Mesendoderm (in vitro differentiated cells): ENCODE data around the gene ZXDC.

Experiments used
- DNase-seq: peaks from one replicate; pipeline ENCODE4 v3.0.0; 2013
- H2AK5ac ChIP-seq: 2 replicates; pipeline ENCODE4 v1.6.1; 2013; ENCODE audit warnings: low read length, inconsistent platforms
- H2BK120ac ChIP-seq: 2 replicates; pipeline ENCODE4 v1.6.1; 2013; ENCODE audit warnings: low read depth, mild to moderate bottlenecking, low read length, moderate library complexity, mixed read lengths
- H2BK15ac ChIP-seq: replicated peaks from 2 replicates; pipeline ENCODE4 v1.6.1; 2013; ENCODE audit warnings: low read depth, mild to moderate bottlenecking, moderate library complexity
- H2BK5ac ChIP-seq: 2 replicates; pipeline ENCODE4 v1.6.1; 2013; ENCODE audit warnings: low read length, inconsistent platforms
- H3K18ac ChIP-seq: 2 replicates; pipeline ENCODE4 v1.6.1; 2013; ENCODE audit warnings: mild to moderate bottlenecking, low read length, mixed read lengths
- H3K23ac ChIP-seq: one replicate; pipeline ENCODE4 v1.6.1; 2013; ENCODE audit warnings: low read length
- H3K27ac ChIP-seq: 2 replicates; pipeline ENCODE4 v1.5.1; 2013; ENCODE audit warnings: low read depth, mild to moderate bottlenecking, inconsistent platforms, low read length, moderate library complexity
- H3K27me3 ChIP-seq: 2 replicates; pipeline ENCODE4 v1.6.1; 2013; ENCODE audit warnings: low read length, control low read depth, mild to moderate bottlenecking, inconsistent platforms; ENCODE audit not compliant: insufficient read depth, poor library complexity
- H3K36me3 ChIP-seq: 2 replicates; pipeline ENCODE4 v1.6.1; 2013; ENCODE audit warnings: low read length, inconsistent platforms; ENCODE audit not compliant: control insufficient read depth, insufficient read depth
- H3K4ac ChIP-seq: one replicate; pipeline ENCODE4 v1.6.1; 2013; ENCODE audit warnings: low read depth, mild to moderate bottlenecking, low read length, moderate library complexity
- H3K4me1 ChIP-seq: 2 replicates; pipeline ENCODE4 v1.6.1; 2013; ENCODE audit warnings: low read depth, low read length, inconsistent platforms; ENCODE audit not compliant: control insufficient read depth
- H3K4me2 ChIP-seq: 2 replicates; pipeline ENCODE4 v1.6.1; 2013; ENCODE audit warnings: low read length
- H3K4me3 ChIP-seq: 2 replicates; pipeline ENCODE4 v1.5.1; 2013; ENCODE audit warnings: mild to moderate bottlenecking, low read length
- H3K56ac ChIP-seq: one replicate; pipeline ENCODE4 v1.6.1; 2013; ENCODE audit warnings: low read length
- H3K79me1 ChIP-seq: 2 replicates; pipeline ENCODE4 v1.6.1; 2013; ENCODE audit warnings: low read length, inconsistent platforms
- H3K79me2 ChIP-seq: 2 replicates; pipeline ENCODE4 v1.6.1; 2013; ENCODE audit warnings: mild to moderate bottlenecking, low read length; ENCODE audit not compliant: control insufficient read depth, insufficient read depth
- H3K9ac ChIP-seq: 2 replicates; pipeline ENCODE4 v1.6.1; 2013; ENCODE audit warnings: low read length, inconsistent platforms
- H4K5ac ChIP-seq: one replicate; pipeline ENCODE4 v1.6.1; 2013; ENCODE audit warnings: low read length
- H4K8ac ChIP-seq: one replicate; pipeline ENCODE4 v1.6.1; 2013; ENCODE audit warnings: low read depth, mild to moderate bottlenecking, control low read depth, low read length, moderate library complexity
- WGBS: extraction: QIAGEN DNeasy Blood & Tissue Kit; methylation state at CpG from one replicate; pipeline ENCODE4 v1.1.7; 2013; ENCODE audit warnings: low lambda C conversion rate, missing lambda C conversion rate; ENCODE audit not compliant: insufficient coverage; ENCODE audit errors: extremely low coverage; 5-methylcytosine and 5-hydroxymethylcytosine counted together

Gene ZXDC

GRCh38 chr3:126394977-126395321 lies 80.7 kb downstream of the ZXDC start:
- Histone ChIP-seq H3K4me3 (no peak overlapping the region), H2BK120ac (no peak overlapping the region), H3K4me2 (peak overlapping the region; percentile 18), H3K79me2 (no peaks in the 10 kb centered on the region), H3K4ac (no peak overlapping the region), H2BK5ac (no peak overlapping the region), H2BK15ac (no peak overlapping the region), H3K79me1 (no peaks in the 10 kb centered on the region), H3K4me1 (no peaks in the 10 kb centered on the region), H3K18ac (no peak overlapping the region), H3K27me3 (no peaks in the 10 kb centered on the region), H3K36me3 (no peaks in the 10 kb centered on the region), H4K5ac (no peak overlapping the region), H3K27ac (no peak overlapping the region), H3K9ac (no peak overlapping the region), H4K8ac (no peak overlapping the region), H3K56ac (peak overlapping the region; percentile 76), H2AK5ac (no peak overlapping the region), H3K23ac (no peak overlapping the region)
- no CpG with 5 or more reads among the region's 30 CpGs for WGBS
- DNase-seq: no peak

- no peak within 1 kb of the TSS for H3K4me3 ChIP-seq
- DNase-seq: peak; percentile 85
- H3K4ac ChIP-seq: no peak within 1 kb of the TSS
- no peak within 1 kb of the TSS for H2BK120ac ChIP-seq
- no peak within 1 kb of the TSS for H3K18ac ChIP-seq
- H2AK5ac ChIP-seq: no peak within 1 kb of the TSS
- no CpG with 5 or more reads among the region's 43 CpGs for WGBS
- no peaks in the 10 kb centered on the region for H3K4me1 ChIP-seq
- H4K5ac ChIP-seq: no peak within 1 kb of the TSS
- peak within 1 kb of the TSS; percentile 54 for H3K4me2 ChIP-seq
- no peak within 1 kb of the TSS for H4K8ac ChIP-seq
- H3K27ac ChIP-seq: no peak within 1 kb of the TSS
- H2BK5ac ChIP-seq: no peak within 1 kb of the TSS
- H3K79me1 ChIP-seq: no peaks in the 10 kb centered on the region
- no peaks in the 10 kb centered on the region for H3K27me3 ChIP-seq
- no peak within 1 kb of the TSS for H3K23ac ChIP-seq
- H3K56ac ChIP-seq: peak within 1 kb of the TSS; percentile 76
- H3K79me2 ChIP-seq: no peaks in the 10 kb centered on the region
- H3K36me3 ChIP-seq: no peaks in the 10 kb centered on the region
- H2BK15ac ChIP-seq: no peak within 1 kb of the TSS
- H3K9ac ChIP-seq: peak within 1 kb of the TSS; percentile 43
Observed at GRCh38 chr3:126394179-126394976, 81.3 kb downstream of the ZXDC start, which contains the start of gene CFAP100. Gene CFAP100, plus strand, starts transcription at chr3:126394909. Its CDS starts 1,092 bp downstream, at chr3:126396001.

GRCh38 chr3:126393563-126393962 lies 82.1 kb downstream of the ZXDC start:
- Histone ChIP-seq H3K36me3 (no peaks in the 10 kb centered on the region), H3K4ac (no peak overlapping the region), H3K23ac (no peak overlapping the region), H3K79me1 (no peaks in the 10 kb centered on the region), H3K56ac (no peak overlapping the region), H3K79me2 (no peaks in the 10 kb centered on the region), H4K5ac (no peak overlapping the region), H4K8ac (no peak overlapping the region), H2BK15ac (no peak overlapping the region), H3K4me3 (no peak overlapping the region), H3K27me3 (no peaks in the 10 kb centered on the region), H3K4me1 (no peaks in the 10 kb centered on the region), H3K27ac (no peak overlapping the region), H2BK5ac (no peak overlapping the region), H2AK5ac (no peak overlapping the region), H3K9ac (no peak overlapping the region), H3K18ac (no peak overlapping the region), H3K4me2 (no peak overlapping the region), H2BK120ac (no peak overlapping the region)
- no CpG with 5 or more reads among the region's 4 CpGs for WGBS
- DNase-seq: no peak

- Histone ChIP-seq H3K18ac (no peak overlapping the region), H2BK5ac (no peak overlapping the region), H3K56ac (no peak overlapping the region), H3K27me3 (no peaks in the 10 kb centered on the region), H3K23ac (no peak overlapping the region), H3K4me3 (no peak overlapping the region), H2AK5ac (no peak overlapping the region), H3K4me1 (no peaks in the 10 kb centered on the region), H3K9ac (no peak overlapping the region), H3K4ac (no peak overlapping the region), H2BK15ac (no peak overlapping the region), H4K8ac (no peak overlapping the region), H3K36me3 (no peaks in the 10 kb centered on the region), H3K79me2 (no peaks in the 10 kb centered on the region), H4K5ac (no peak overlapping the region), H2BK120ac (no peak overlapping the region), H3K4me2 (no peak overlapping the region), H3K27ac (no peak overlapping the region), H3K79me1 (no peaks in the 10 kb centered on the region)
- DNase-seq: no peak
- WGBS: no CpG with 5 or more reads among the region's 12 CpGs
Observed at GRCh38 chr3:126392246-126392645, 83.4 kb downstream of the ZXDC start.

- Histone ChIP-seq H4K8ac (no peak overlapping the region), H3K4me3 (no peak overlapping the region), H2BK120ac (no peak overlapping the region), H3K4me1 (no peaks in the 10 kb centered on the region), H2BK15ac (no peak overlapping the region), H4K5ac (no peak overlapping the region), H3K9ac (no peak overlapping the region), H3K56ac (no peak overlapping the region), H3K27ac (no peak overlapping the region), H3K4me2 (no peak overlapping the region), H3K79me1 (no peaks in the 10 kb centered on the region), H3K27me3 (no peaks in the 10 kb centered on the region), H2BK5ac (no peak overlapping the region), H3K4ac (no peak overlapping the region), H3K23ac (no peak overlapping the region), H3K79me2 (no peaks in the 10 kb centered on the region), H2AK5ac (no peak overlapping the region), H3K36me3 (no peaks in the 10 kb centered on the region), H3K18ac (no peak overlapping the region)
- no CpG with 5 or more reads among the region's 1 CpG for WGBS
- no peak for DNase-seq
Observed at GRCh38 chr3:126391631-126392030, 84.1 kb downstream of the ZXDC start.

- Histone ChIP-seq H3K27ac (no peak overlapping the region), H3K18ac (no peak overlapping the region), H3K56ac (no peak overlapping the region), H3K79me1 (no peaks in the 10 kb centered on the region), H3K23ac (no peak overlapping the region), H4K5ac (no peak overlapping the region), H2AK5ac (no peak overlapping the region), H3K4me1 (no peaks in the 10 kb centered on the region), H3K4me2 (no peak overlapping the region), H2BK120ac (no peak overlapping the region), H3K4me3 (no peak overlapping the region), H3K36me3 (no peaks in the 10 kb centered on the region), H3K9ac (no peak overlapping the region), H4K8ac (no peak overlapping the region), H3K4ac (no peak overlapping the region), H2BK15ac (no peak overlapping the region), H2BK5ac (no peak overlapping the region), H3K79me2 (no peaks in the 10 kb centered on the region), H3K27me3 (no peaks in the 10 kb centered on the region)
- WGBS: no CpG with 5 or more reads among the region's 4 CpGs
- DNase-seq: no peak
Observed at GRCh38 chr3:126390751-126391150, 84.9 kb downstream of the ZXDC start.
